Stimulated activated CD8-positive, alpha-beta memory T cell treated with anti-CD3 and anti-CD28 coated beads, Interleukin-12 subunit alpha, Interleukin-12 subunit beta, amount 100 ng/mL, for 1 hour (primary cell): ENCODE results near the gene HEPH.
"Not testable (repeated sequence)": the region's sequence is repeated elsewhere in the genome, so short reads cannot be mapped to it uniquely, and the experiment has no call there.

ENCODE experiments used
- DNase-seq: peaks from one replicate; pipeline ENCODE4 v3.0.0-alpha.2; 2020; ENCODE audit warnings: low read depth

The HEPH gene

DNA sequence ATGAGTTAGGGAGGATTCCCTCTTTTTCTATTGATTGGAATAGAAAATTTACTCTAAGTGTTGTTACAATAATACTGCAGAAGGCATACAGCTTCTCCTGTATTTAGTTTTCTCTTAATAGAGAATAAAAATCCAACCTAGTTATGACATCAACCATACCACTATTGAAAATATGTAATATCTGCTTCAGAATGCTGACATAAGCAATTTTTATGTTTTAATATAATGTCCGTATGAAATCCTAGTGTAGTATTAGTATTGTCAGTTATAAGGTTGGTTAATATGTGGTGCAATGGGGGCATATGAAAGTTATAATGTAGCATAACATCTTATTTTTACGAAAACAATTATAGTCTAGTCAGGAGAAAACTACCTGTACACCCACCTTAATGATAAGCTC lies 68.2 kb downstream of the HEPH start:
- DNase-seq = no peak

DNA sequence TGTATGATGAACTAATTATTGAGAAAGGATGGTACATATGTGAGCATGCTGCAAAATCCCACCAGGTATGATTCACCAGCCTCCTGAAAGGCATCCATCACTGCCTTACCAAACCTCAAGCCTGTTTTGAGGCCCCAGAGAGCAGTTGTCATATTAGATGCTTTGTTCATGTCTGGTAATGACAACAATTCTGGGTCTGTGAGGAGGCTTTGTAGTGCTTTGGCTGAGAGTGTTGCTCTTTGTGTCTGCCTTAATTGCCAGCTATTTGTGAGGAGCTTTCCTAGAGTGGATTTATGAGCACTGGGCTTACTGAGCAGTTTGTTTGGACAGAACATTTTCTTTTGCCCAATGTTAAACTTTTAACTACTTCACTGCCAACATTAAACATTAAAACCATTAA lies 69.2 kb downstream of the HEPH start:
- no peak for DNase-seq

DNA sequence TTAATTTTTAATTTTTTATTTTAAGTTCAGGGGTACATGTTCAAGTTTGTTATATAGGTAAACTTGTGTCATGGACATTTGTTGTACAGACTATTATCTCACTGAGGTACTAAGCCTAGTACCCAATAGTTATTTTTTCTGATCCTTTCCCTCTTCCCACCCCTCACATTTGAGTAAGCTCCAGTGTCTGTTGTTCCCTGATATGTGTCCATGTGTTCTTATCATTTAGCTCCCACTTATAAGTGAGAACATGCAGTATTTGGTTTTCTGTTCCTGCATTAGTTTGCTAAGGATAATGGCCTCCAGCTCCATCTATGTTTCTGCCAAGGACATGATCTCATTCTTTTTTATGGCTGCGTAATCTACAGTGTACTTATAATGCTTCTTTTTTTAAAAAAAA lies 69.9 kb downstream of the HEPH start:
- not testable (repeated sequence) for DNase-seq

DNA sequence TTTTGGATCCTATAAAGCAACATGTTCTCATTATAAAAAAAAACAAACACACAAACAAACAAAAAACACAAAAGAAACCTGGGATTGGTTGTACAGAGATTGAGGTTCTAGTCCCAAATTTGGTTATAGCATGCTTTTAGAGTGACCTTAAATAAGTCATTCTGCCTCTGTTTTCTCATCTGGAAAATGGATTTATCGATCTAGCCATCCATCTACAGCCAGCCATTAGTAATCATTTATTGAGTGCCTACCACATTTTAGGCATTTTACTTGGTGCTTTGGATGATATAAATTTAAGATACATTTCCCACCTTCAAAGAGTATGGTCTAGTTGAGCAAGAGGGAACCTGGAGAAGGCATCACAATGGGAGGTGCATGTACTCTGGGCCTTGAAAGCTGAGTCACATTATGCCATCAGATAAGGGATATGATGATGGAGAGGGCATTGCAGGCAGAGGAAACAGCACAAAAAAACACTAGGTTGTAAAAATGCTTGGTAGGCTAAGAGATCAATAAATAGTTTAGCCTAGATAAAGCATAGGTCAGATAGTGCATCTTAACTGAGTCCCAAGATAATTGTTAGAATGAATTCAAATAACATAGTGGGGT lies 91.4 kb downstream of the HEPH start:
- no peak for DNase-seq

DNA sequence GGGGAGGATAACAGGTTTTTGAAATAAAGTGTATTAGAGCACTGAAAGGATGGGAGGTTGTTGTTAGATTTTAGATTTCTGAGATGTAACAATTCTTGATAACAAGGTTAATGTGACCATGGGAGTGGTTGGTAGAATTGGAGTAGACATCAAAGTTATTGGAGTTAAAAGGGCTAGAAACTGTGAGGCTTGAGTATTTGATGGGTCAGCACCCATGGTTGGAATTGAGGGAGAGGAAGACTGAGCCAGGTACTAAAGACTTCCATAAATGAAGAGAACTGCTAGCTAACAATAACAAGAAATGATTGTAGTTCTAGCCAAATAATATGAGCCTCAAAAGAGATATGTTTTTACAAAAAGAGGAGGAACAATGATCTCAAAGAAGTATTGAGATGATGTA lies 98.8 kb downstream of the HEPH start:
- DNase-seq = no peak
